HepG2 (cell line): ENCODE data around the gene CLDN7. TPM values are rescaled to one million over a fixed set of nuclear protein-coding genes. Genes with fewer than 3 reads are reported as not detected.

Experiments used
- ATAC-seq: fragments of 200-7000 bp; cut with Tn5 transposase; 3 replicates; pipeline ENCODE4 v1.9.1; 2020; ENCODE audit warnings: mild to moderate bottlenecking, moderate library complexity
- BruUV-seq: library from RNA; stranded (reverse); fragments of 400-500 nt; replicated peaks from 2 replicates; lab custom pipeline; 2021; lab: Mats Ljungman, UMichigan
- CTCF ChIA-PET: fragments of 300-600 bp; formaldehyde crosslinking; extraction: SDS; loops from one replicate; lab custom pipeline; 2021; ENCODE audit warnings: low total read pairs, inconsistent platforms, low intra/inter-chr PET ratio; lab: Yijun Ruan, JAX
- POLR2A ChIA-PET: fragments of 350-600 bp; sonication (Branson Sonifier 250); formaldehyde crosslinking; loops from one replicate; lab custom pipeline; 2020; ENCODE audit warnings: antibody characterized with exemption, inconsistent platforms; lab: Yijun Ruan, JAX
- DNase-seq: peaks from one replicate; pipeline ENCODE4 v3.0.0-alpha.2; 2015; ENCODE audit warnings: low spot score
- FAIRE-seq: peaks from 3 replicates; lab custom pipeline; 2011; peaks lifted over from hg19 to GRCh38; lab: Jason Lieb, UNC
- H2AFZ ChIP-seq: one replicate; pipeline ENCODE4 v1.6.1; 2011; ENCODE audit warnings: low read length, inconsistent platforms
- H3K27ac ChIP-seq: fragments of 300-600 bp; 3 replicates; pipeline ENCODE4 v1.8.0; 2011; ENCODE audit warnings: mixed run types, mild to moderate bottlenecking, mixed read lengths, low read length, inconsistent platforms; ENCODE audit not compliant: insufficient read depth; ENCODE audit errors: extremely low read length
- H3K27me3 ChIP-seq, 2 experiments: fragments of 200-600 bp in 1 of 2; 2 replicates in 1 of 2; 3 replicates in 1 of 2; pipeline versions ENCODE4 v1.6.0 to v1.8.0; 2011; ENCODE audit warnings: low read length in 2 of 2, mild to moderate bottlenecking in 2 of 2, moderate library complexity in 2 of 2, inconsistent platforms in 1 of 2; ENCODE audit not compliant: insufficient read depth in 2 of 2, control insufficient read depth in 1 of 2
- H3K36me3 ChIP-seq, 2 experiments: fragments of 200-600 bp in 1 of 2; replicated peaks in 1 of 2; 2 replicates in 1 of 2; 3 replicates in 1 of 2; pipeline versions ENCODE4 v1.5.1 to v1.8.0; 2011; ENCODE audit warnings: low read length in 2 of 2, inconsistent platforms in 1 of 2; ENCODE audit not compliant: insufficient read depth in 2 of 2, control insufficient read depth in 1 of 2
- H3K4me1 ChIP-seq: 2 replicates; pipeline ENCODE4 v1.5.1; 2012; ENCODE audit warnings: low read length, inconsistent platforms; ENCODE audit not compliant: insufficient read depth
- H3K4me2 ChIP-seq: 2 replicates; pipeline ENCODE4 v1.6.0; 2011; ENCODE audit warnings: low read depth, low read length, inconsistent platforms
- H3K4me3 ChIP-seq, 3 experiments: fragments of 200-600 bp in 1 of 3; sonication (generic), shearing (Covaris generic) in 1 of 3; replicated peaks in 1 of 3; 2 replicates each; pipeline ENCODE4 v1.5.1; 2011 to 2016; ENCODE audit warnings: low read length in 3 of 3, inconsistent platforms in 2 of 3, low read depth in 2 of 3, mild to moderate bottlenecking in 2 of 3, control low read depth in 1 of 3, mixed read lengths in 1 of 3; ENCODE audit not compliant: insufficient read depth in 1 of 3
- H3K79me2 ChIP-seq: one replicate; pipeline ENCODE4 v1.6.1; 2011; ENCODE audit warnings: low read length, inconsistent platforms; ENCODE audit not compliant: insufficient read depth
- H3K9ac ChIP-seq: 2 replicates; pipeline ENCODE4 v1.6.0; 2011; ENCODE audit warnings: mild to moderate bottlenecking, low read depth, low read length, inconsistent platforms; ENCODE audit not compliant: insufficient read depth
- H3K9me3 ChIP-seq: 2 replicates; pipeline ENCODE4 v1.5.1; 2012; ENCODE audit warnings: mild to moderate bottlenecking, low read length
- H4K20me1 ChIP-seq: 2 replicates; pipeline ENCODE4 v1.6.0; 2011; ENCODE audit warnings: inconsistent platforms, mild to moderate bottlenecking, low read length, moderate library complexity; ENCODE audit not compliant: insufficient read depth
- EZH2 ChIP-seq: conservative IDR thresholded peaks from 2 replicates; pipeline ENCODE4 v1.6.1; 2012; ENCODE audit warnings: mild to moderate bottlenecking, low read depth, low read length, moderate library complexity
- FOXK1 ChIP-seq: sonication (generic); formaldehyde crosslinking; IDR thresholded peaks from 2 replicates; pipeline ENCODE4 v1.4.0; 2020; ENCODE audit warnings: low read depth, missing genetic modification reagents, borderline replicate concordance
- IRX3 ChIP-seq: sonication (generic); formaldehyde crosslinking; IDR thresholded peaks from 2 replicates; pipeline ENCODE4 v1.8.1; 2023; ENCODE audit warnings: mild to moderate bottlenecking, low read depth, missing genetic modification reagents, borderline replicate concordance
- KDM2A ChIP-seq: sonication (generic); formaldehyde crosslinking; IDR thresholded peaks from 2 replicates; pipeline ENCODE4 v1.4.0; 2020; ENCODE audit warnings: low read depth, missing genetic modification reagents, borderline replicate concordance
- KLF11 ChIP-seq: IDR thresholded peaks from 2 replicates; pipeline ENCODE4 v1.6.1; 2016; ENCODE audit warnings: missing compliant biosample characterization
- KLF12 ChIP-seq: sonication (generic); formaldehyde crosslinking; IDR thresholded peaks from 2 replicates; pipeline ENCODE4 v1.4.0; 2020; ENCODE audit warnings: missing genetic modification reagents, borderline replicate concordance
- NBN ChIP-seq: fragments of 450-650 bp; conservative IDR thresholded peaks from 2 replicates; pipeline ENCODE4 v1.6.1; 2017
- NPAS2 ChIP-seq: sonication (generic); formaldehyde crosslinking; IDR thresholded peaks from 2 replicates; pipeline ENCODE4 v1.8.0; 2022; ENCODE audit warnings: mild to moderate bottlenecking, missing genetic modification reagents, borderline replicate concordance
- RXRA ChIP-seq: sonication (generic); formaldehyde crosslinking; IDR thresholded peaks from 2 replicates; pipeline ENCODE4 v1.5.1; 2020; ENCODE audit warnings: missing genetic modification reagents
- RXRB ChIP-seq: IDR thresholded peaks from 2 replicates; pipeline ENCODE4 v1.6.1; 2016; ENCODE audit warnings: borderline replicate concordance, missing genetic modification reagents, missing compliant biosample characterization
- SMARCE1 ChIP-seq: fragments of 450-650 bp; IDR thresholded peaks from 2 replicates; pipeline ENCODE4 v1.6.1; 2017; ENCODE audit warnings: borderline replicate concordance
- SOX13 ChIP-seq, 3 experiments: fragments of 450-650 bp in 1 of 3; sonication (generic) in 1 of 3; formaldehyde crosslinking in 1 of 3; IDR thresholded peaks in 2 of 3; conservative IDR thresholded peaks in 1 of 3; 2 replicates each; pipeline versions ENCODE4 v1.5.0 to v1.6.1; 2016 to 2020; ENCODE audit warnings: antibody characterized with exemption in 1 of 3, mild to moderate bottlenecking in 1 of 3, missing compliant biosample characterization in 1 of 3, missing genetic modification reagents in 1 of 3, moderate library complexity in 1 of 3
- SP5 ChIP-seq: IDR thresholded peaks from 2 replicates; pipeline ENCODE4 v1.6.1; 2016; ENCODE audit warnings: low read depth, borderline replicate concordance
- SRSF1 ChIP-seq: fragments of 200-400 bp; formaldehyde crosslinking; optimal IDR thresholded peaks from 2 replicates; pipeline ENCODE3; 2017; ENCODE audit warnings: mild to moderate bottlenecking, low read depth, low read length, moderate library complexity
- THRA ChIP-seq: sonication (generic); formaldehyde crosslinking; IDR thresholded peaks from 2 replicates; pipeline ENCODE4 v1.4.0; 2020; ENCODE audit warnings: missing genetic modification reagents, borderline replicate concordance
- XRCC5 ChIP-seq: fragments of 200-400 bp; formaldehyde crosslinking; optimal IDR thresholded peaks from 2 replicates; pipeline ENCODE3; 2017; ENCODE audit warnings: mild to moderate bottlenecking, low read length
- ZNF124 ChIP-seq: sonication (generic); formaldehyde crosslinking; IDR thresholded peaks from 2 replicates; pipeline ENCODE4 v1.4.0; 2020; ENCODE audit warnings: missing genetic modification reagents
- ZNF280B ChIP-seq: sonication (generic); formaldehyde crosslinking; IDR thresholded peaks from 2 replicates; pipeline ENCODE4 v1.5.0; 2020; ENCODE audit warnings: missing genetic modification reagents, mild to moderate bottlenecking, borderline replicate concordance
- ZNF30 ChIP-seq: sonication (generic); formaldehyde crosslinking; IDR thresholded peaks from 2 replicates; pipeline ENCODE4 v1.5.0; 2020; ENCODE audit warnings: mild to moderate bottlenecking, missing genetic modification reagents
- ZNF543 ChIP-seq: sonication (generic); formaldehyde crosslinking; IDR thresholded peaks from 2 replicates; pipeline ENCODE4 v1.4.0; 2020; ENCODE audit warnings: mild to moderate bottlenecking, missing genetic modification reagents
- ZNF557 ChIP-seq: sonication (generic); formaldehyde crosslinking; IDR thresholded peaks from 2 replicates; pipeline ENCODE4 v1.4.0; 2020; ENCODE audit warnings: missing genetic modification reagents
- ZNF615 ChIP-seq: sonication (generic); formaldehyde crosslinking; IDR thresholded peaks from 2 replicates; pipeline ENCODE4 v1.5.0; 2020; ENCODE audit warnings: mild to moderate bottlenecking, missing genetic modification reagents, borderline replicate concordance
- WGBS: methylation state at CpG from one replicate; pipeline ENCODE4 v1.1.6; 2017; ENCODE audit warnings: low lambda C conversion rate; 5-methylcytosine and 5-hydroxymethylcytosine counted together
- in situ Hi-C: cut with HindIII; loops from 2 replicates; pipeline ENCODE4 v1.10.0; 2017; ENCODE audit warnings: low pct_unique_long_range_greater_than_20kb; ENCODE audit not compliant: extremely low pct_ligation_motif_present
- intact Hi-C: fragments of 100-400 bp; cut with micrococcal nuclease; formaldehyde crosslinking; loops from one replicate; pipeline ENCODE4 v1.10.0; 2022; ENCODE audit not compliant: unreplicated experiment
- polyA plus RNA-seq, 8 experiments: library from polyadenylated mRNA; depleted of rRNA in 3 of 8; stranded (reverse) in 7 of 8; unstranded in 1 of 8; fragments of >200 nt; fragmentation: Illumina TruSeq in 4 of 8; extraction: Trizol in 4 of 8; gene quantifications; 2 replicates each; pipeline versions ENCODE4 v1.2.1 to v1.2.3, GENCODE V29; 2011 to 2016; ENCODE audit warnings: low read depth in 4 of 8, missing spikeins in 1 of 8, mixed read lengths in 1 of 8; ENCODE audit not compliant: insufficient read depth in 1 of 8
- total RNA-seq, 5 experiments: library from RNA; depleted of rRNA; stranded (reverse); fragments of >200 nt; fragmentation: Illumina TruSeq; extraction: Trizol; gene quantifications; 2 replicates each; pipeline ENCODE4 v1.2.3, GENCODE V29; 2016; ENCODE audit warnings: low read depth in 1 of 5

The CLDN7 gene
- total and polyA plus RNA-seq, 2 of the 13 experiments (the other 11 are each of a cell fraction or from before 2014, with no cell fraction given) = not detected

- POLR2A ChIA-PET = interaction anchor here (0.5 to 3.7 kb wide), 6 partner anchors 12 to 248 kb away, joined by 3 to 35 read pairs (median 4); partner anchors contain the start of genes DVL2, GABARAP and SLC2A4
- peak overlapping the region; percentile 75 for H3K4me2 ChIP-seq
- FAIRE-seq (peak; percentile 30), ATAC-seq (peak; percentile 52), DNase-seq (peak; percentile 49)
- CTCF ChIA-PET = no interaction called here
- BruUV-seq = no TSS peak
- peaks cover 0 to 11% of the 10 kb centered on the region in 2 experiments; a peak in 2 of 5 replicates for H3K27me3 ChIP-seq
- H3K4me1 ChIP-seq = peaks cover 41% of the 10 kb centered on the region
- 0 out of 2 replicates have a peak overlapping the region, but pooled peaks have one; percentile 34 for H3K9ac ChIP-seq
- H3K36me3 ChIP-seq = no peaks in the 10 kb centered on the region
- 79% methylated on average over 42 of the region's 75 CpGs for WGBS
- peak overlapping the region in 2 of 3 experiments; percentile 15 to 53; a peak in 4 of 6 replicates for H3K4me3 ChIP-seq
- intact Hi-C loops = no loop called here
- no peak overlapping the region for H2AFZ ChIP-seq
- H4K20me1 ChIP-seq = no peaks in the 10 kb centered on the region
- no peak overlapping the region for H3K27ac ChIP-seq
- in situ Hi-C loops = no loop called here
- no peaks in the 10 kb centered on the region for H3K9me3 ChIP-seq
- H3K79me2 ChIP-seq = no peaks in the 10 kb centered on the region
- TF ChIP-seq ZNF557 (CRISPR knock-in tag) (no peak), NBN (no peak), ZNF30 (CRISPR knock-in tag) (no peak), THRA (peak; percentile 91; the same call in 1 of the 2 replicates), RXRB (CRISPR knock-in tag) (peak; percentile 78), ZNF615 (CRISPR knock-in tag) (no peak), SRSF1 (no peak), ZNF124 (no peak), SOX13 (IDR thresholded peaks at IDR 0.05) (no peak), SOX13 (CRISPR knock-in tag; conservative IDR thresholded peaks at IDR 0.05 in 1 of 2, IDR thresholded peaks at IDR 0.05 in 1 of 2) (0 out of 4 replicates have a peak, but pooled peaks of 1 of the 2 experiments have one; percentile 14), NPAS2 (CRISPR knock-in tag) (no peak), ZNF280B (CRISPR knock-in tag) (no peak), FOXK1 (CRISPR knock-in tag) (no peak), SP5 (CRISPR knock-in tag) (peak; percentile 58; the same call in 1 of the 2 replicates), XRCC5 (no peak), KLF11 (CRISPR knock-in tag) (no peak), KLF12 (CRISPR knock-in tag) (no peak), EZH2 (no peak), IRX3 (CRISPR knock-in tag) (no peak), KDM2A (CRISPR knock-in tag) (no peak), ZNF543 (CRISPR knock-in tag) (0 out of 2 replicates have a peak, but pooled peaks have one; percentile 40), RXRA (CRISPR knock-in tag) (peak; percentile 95), SMARCE1 (no peak)
These were observed 31.7 kb upstream of the CLDN7 start for GRCh38 chr17:7293816-7294613.
